ENCODE results near the gene RNF149. TPM values are rescaled to one million over a fixed set of nuclear protein-coding genes. Genes with fewer than 3 reads are reported as not detected.

Gene RNF149
- total and polyA plus RNA-seq, 9 of the 15 experiments (the other 6 are each of a cell fraction or from before 2014, with no cell fraction given) = 9.0 to 31.5 (median 22.8) TPM

GRCh38 chr2:101277111-101277510, 31.4 kb downstream of the RNF149 start:
- Histone ChIP-seq H3K4me2 (ENCODE audit: insufficient read depth, low read length) (no peak overlapping the region), H3K27ac (ENCODE audit: extremely low read depth, low read depth, low read length) (no peak overlapping the region), H4K20me1 (replicated peaks; ENCODE audit: control insufficient read depth, insufficient read depth, low read length) (no peaks in the 10 kb centered on the region), H3K9ac (ENCODE audit: insufficient read depth in 1 of 2, low read depth in 2 of 2, low read length in 2 of 2) (no peak overlapping the region), H3K36me3 (ENCODE audit: control insufficient read depth, insufficient read depth, low read length) (peaks cover 83% of the 10 kb centered on the region), H3K79me2 (ENCODE audit: control insufficient read depth, insufficient read depth, low read length) (no peaks in the 10 kb centered on the region), H3K9me1 (ENCODE audit: control insufficient read depth, insufficient read depth, low read length) (no peaks in the 10 kb centered on the region), H3K27me3 (ENCODE audit: control insufficient read depth in 2 of 2, insufficient read depth in 2 of 2, low read length in 2 of 2) (no peaks in the 10 kb centered on the region), H3K4me3 (no peak overlapping the region), H3K9me3 (replicated peaks; ENCODE audit: control insufficient read depth, insufficient read depth, low read depth, low read length) (no peaks in the 10 kb centered on the region), H2AFZ (ENCODE audit: low read depth, low read length) (no peak overlapping the region), H3K4me1 (replicated peaks in 1 of 2; ENCODE audit: control insufficient read depth in 2 of 2, insufficient read depth in 2 of 2, low read length in 2 of 2) (no peaks in the 10 kb centered on the region)
- DNase-seq (ENCODE audit: extremely low read depth in 1 of 4, low spot score in 3 of 4) (no peak), ATAC-seq (no peak), FAIRE-seq (no peak)
- TF ChIP-seq RFX1 (IDR thresholded peaks at IDR 0.05) = no peak
- TF ChIP-seq RAD51 (IDR thresholded peaks at IDR 0.05; ENCODE audit: borderline replicate concordance, low read depth) = no peak
- TF ChIP-seq ZNF398 (CRISPR knock-in tag; IDR thresholded peaks at IDR 0.05) = no peak
- TF ChIP-seq USF2 (CRISPR knock-in tag; IDR thresholded peaks at IDR 0.05) = no peak
- no peak for TF ChIP-seq ZNF778 (CRISPR knock-in tag; IDR thresholded peaks at IDR 0.05)
- 82% methylated on average over 6 of the region's 7 CpGs for WGBS (ENCODE audit: insufficient coverage, low coverage, missing lambda C conversion rate)
- ChIA-PET CTCF (ENCODE audit: low intra/inter-chr PET ratio) (no interaction called here), POLR2A (interaction anchor here (0.9 to 1.0 kb wide), 2 partner anchors 11 to 24 kb away, joined by 3 read pairs; no protein-coding TSS in a partner anchor)
- intact Hi-C loops (cut with micrococcal nuclease) (no loop called here), in situ Hi-C loops (cut with MboI) (no loop called here)
- no TSS peak for BruUV-seq (replicated peaks)
